Ishikawa (cell line): ENCODE measurements around the gene OR4D1.

Experiments used
- CEBPB ChIP-seq: IDR thresholded peaks from 2 replicates; pipeline ENCODE4 v1.6.1; 2012
- CREB1 ChIP-seq: IDR thresholded peaks from 2 replicates; pipeline ENCODE4 v1.6.1; 2012; ENCODE audit warnings: low read depth
- EGR1 ChIP-seq: IDR thresholded peaks from 2 replicates; pipeline ENCODE4 v1.6.1; 2012
- EP300 ChIP-seq: IDR thresholded peaks from 2 replicates; pipeline ENCODE4 v1.6.1; 2012; ENCODE audit warnings: borderline replicate concordance
- FOXM1 ChIP-seq: IDR thresholded peaks from 2 replicates; pipeline ENCODE4 v1.6.1; 2012; ENCODE audit warnings: low read depth, borderline replicate concordance
- NFIC ChIP-seq: IDR thresholded peaks from 2 replicates; pipeline ENCODE4 v1.6.1; 2012
- RAD21 ChIP-seq: IDR thresholded peaks from 2 replicates; pipeline ENCODE4 v1.6.1; 2012; ENCODE audit warnings: low read depth
- TAF1 ChIP-seq: IDR thresholded peaks from 2 replicates; pipeline ENCODE4 v1.6.1; 2012; ENCODE audit warnings: low read depth, mild to moderate bottlenecking
- TCF12 ChIP-seq: IDR thresholded peaks from 2 replicates; pipeline ENCODE4 v1.6.1; 2012; ENCODE audit warnings: low read depth
- TEAD4 ChIP-seq: IDR thresholded peaks from 2 replicates; pipeline ENCODE4 v1.6.1; 2012
- YY1 ChIP-seq: IDR thresholded peaks from 2 replicates; pipeline ENCODE4 v1.6.1; 2012; ENCODE audit warnings: low read depth
- ZBTB7A ChIP-seq: IDR thresholded peaks from 2 replicates; pipeline ENCODE4 v1.6.1; 2012; ENCODE audit warnings: low read depth
- TF ChIP-seq, protein P1 (sequence below): IDR thresholded peaks from 2 replicates; pipeline ENCODE4 v1.6.1; 2012
- TF ChIP-seq, protein P2 (sequence below): IDR thresholded peaks from 2 replicates; pipeline ENCODE4 v1.6.1; 2012; ENCODE audit warnings: low read depth, mild to moderate bottlenecking
- TF ChIP-seq, protein P3 (sequence below): IDR thresholded peaks from 2 replicates; pipeline ENCODE4 v1.6.1; 2012

OR4D1 gene

DNA sequence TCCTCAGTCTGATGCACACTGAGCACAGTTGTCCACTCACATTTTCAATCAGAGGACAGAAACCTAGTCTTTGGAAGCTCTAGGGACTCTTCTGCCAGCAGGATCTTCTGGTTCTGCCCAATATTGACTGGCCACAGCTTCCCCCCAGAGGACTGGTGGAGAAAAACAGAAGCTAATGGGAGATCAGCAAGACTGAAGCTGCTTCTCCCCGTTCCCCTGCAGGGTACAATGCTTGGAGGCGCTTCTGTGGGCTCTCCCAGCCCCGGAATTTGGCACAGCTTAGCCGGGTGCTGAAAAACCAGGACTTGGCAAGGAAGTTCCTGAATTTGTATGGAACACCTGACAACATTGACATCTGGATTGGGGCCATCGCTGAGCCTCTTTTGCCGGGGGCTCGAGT, 54.7 kb downstream of the OR4D1 start:
- TF ChIP-seq ZBTB7A, result no peak
- no peak for TF ChIP-seq TEAD4
- TF ChIP-seq CEBPB, result no peak
- TF ChIP-seq, protein P1, sequence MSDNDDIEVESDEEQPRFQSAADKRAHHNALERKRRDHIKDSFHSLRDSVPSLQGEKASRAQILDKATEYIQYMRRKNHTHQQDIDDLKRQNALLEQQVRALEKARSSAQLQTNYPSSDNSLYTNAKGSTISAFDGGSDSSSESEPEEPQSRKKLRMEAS, result no peak

DNA sequence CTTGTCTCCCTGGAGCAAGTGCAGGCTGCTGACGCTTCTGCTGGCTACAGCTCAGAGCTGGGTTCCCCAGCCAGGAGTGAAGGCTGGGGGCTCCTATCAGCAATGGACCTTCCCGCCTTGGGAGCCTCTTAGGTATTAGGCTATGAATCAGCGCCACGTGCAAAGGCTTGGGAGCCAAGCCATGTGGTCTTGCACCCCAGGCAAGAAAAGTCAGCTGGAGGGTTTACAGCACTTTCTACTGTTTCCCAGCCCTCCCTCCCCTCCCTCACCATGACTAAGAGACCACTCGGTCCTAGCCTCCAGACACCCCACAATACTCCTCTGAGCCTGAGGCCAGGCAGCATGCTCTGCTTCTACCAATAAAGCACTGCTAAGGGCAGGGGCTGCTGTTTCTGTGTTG, 56.6 kb downstream of the OR4D1 start:
- TF ChIP-seq, protein P2, sequence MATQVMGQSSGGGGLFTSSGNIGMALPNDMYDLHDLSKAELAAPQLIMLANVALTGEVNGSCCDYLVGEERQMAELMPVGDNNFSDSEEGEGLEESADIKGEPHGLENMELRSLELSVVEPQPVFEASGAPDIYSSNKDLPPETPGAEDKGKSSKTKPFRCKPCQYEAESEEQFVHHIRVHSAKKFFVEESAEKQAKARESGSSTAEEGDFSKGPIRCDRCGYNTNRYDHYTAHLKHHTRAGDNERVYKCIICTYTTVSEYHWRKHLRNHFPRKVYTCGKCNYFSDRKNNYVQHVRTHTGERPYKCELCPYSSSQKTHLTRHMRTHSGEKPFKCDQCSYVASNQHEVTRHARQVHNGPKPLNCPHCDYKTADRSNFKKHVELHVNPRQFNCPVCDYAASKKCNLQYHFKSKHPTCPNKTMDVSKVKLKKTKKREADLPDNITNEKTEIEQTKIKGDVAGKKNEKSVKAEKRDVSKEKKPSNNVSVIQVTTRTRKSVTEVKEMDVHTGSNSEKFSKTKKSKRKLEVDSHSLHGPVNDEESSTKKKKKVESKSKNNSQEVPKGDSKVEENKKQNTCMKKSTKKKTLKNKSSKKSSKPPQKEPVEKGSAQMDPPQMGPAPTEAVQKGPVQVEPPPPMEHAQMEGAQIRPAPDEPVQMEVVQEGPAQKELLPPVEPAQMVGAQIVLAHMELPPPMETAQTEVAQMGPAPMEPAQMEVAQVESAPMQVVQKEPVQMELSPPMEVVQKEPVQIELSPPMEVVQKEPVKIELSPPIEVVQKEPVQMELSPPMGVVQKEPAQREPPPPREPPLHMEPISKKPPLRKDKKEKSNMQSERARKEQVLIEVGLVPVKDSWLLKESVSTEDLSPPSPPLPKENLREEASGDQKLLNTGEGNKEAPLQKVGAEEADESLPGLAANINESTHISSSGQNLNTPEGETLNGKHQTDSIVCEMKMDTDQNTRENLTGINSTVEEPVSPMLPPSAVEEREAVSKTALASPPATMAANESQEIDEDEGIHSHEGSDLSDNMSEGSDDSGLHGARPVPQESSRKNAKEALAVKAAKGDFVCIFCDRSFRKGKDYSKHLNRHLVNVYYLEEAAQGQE, result no peak
- TF ChIP-seq EGR1, result no peak
- TF ChIP-seq CREB1, result no peak
- TF ChIP-seq TEAD4, result no peak
- TF ChIP-seq, protein P3, sequence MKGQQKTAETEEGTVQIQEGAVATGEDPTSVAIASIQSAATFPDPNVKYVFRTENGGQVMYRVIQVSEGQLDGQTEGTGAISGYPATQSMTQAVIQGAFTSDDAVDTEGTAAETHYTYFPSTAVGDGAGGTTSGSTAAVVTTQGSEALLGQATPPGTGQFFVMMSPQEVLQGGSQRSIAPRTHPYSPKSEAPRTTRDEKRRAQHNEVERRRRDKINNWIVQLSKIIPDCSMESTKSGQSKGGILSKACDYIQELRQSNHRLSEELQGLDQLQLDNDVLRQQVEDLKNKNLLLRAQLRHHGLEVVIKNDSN, result no peak
- TF ChIP-seq RAD21, result no peak
- TF ChIP-seq, protein P1, result no peak
- TF ChIP-seq TCF12, result no peak
- TF ChIP-seq CEBPB, result no peak
- TF ChIP-seq YY1, result no peak
- TF ChIP-seq NFIC, result no peak
- TF ChIP-seq FOXM1, result no peak
- no peak for TF ChIP-seq EP300
- TF ChIP-seq TAF1, result no peak
- no peak for TF ChIP-seq ZBTB7A

DNA sequence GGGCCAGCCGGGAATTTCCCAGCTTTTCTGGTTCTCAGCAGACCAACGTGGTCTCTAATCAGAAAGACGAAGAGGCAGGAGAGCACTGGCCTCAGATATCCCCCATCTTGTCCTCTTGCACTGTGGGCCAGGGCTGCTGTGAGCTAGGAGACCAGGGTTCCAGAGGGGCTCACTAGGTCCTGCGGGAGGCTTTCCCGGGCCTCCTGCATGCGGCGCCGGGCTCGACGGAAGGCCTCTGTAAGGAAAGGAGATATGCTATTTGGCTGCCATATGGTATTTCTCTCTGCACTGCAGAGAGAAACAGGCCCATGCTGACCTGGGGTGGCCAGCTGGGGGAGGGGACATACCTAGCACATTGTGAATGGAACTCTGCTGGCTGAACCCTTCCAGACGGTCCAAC, 57.8 kb downstream of the OR4D1 start:
- no peak for TF ChIP-seq EP300
- TF ChIP-seq CREB1, result no peak
- TF ChIP-seq, protein P1, result no peak
- no peak for TF ChIP-seq TEAD4
- no peak for TF ChIP-seq NFIC
- no peak for TF ChIP-seq YY1
- TF ChIP-seq CEBPB, result no peak
- TF ChIP-seq, protein P3, result no peak
- TF ChIP-seq FOXM1, result no peak
- no peak for TF ChIP-seq ZBTB7A
- TF ChIP-seq EGR1, result no peak
- TF ChIP-seq, protein P2, result no peak
- no peak for TF ChIP-seq TAF1
- TF ChIP-seq TCF12, result no peak
- TF ChIP-seq RAD21, result no peak

DNA sequence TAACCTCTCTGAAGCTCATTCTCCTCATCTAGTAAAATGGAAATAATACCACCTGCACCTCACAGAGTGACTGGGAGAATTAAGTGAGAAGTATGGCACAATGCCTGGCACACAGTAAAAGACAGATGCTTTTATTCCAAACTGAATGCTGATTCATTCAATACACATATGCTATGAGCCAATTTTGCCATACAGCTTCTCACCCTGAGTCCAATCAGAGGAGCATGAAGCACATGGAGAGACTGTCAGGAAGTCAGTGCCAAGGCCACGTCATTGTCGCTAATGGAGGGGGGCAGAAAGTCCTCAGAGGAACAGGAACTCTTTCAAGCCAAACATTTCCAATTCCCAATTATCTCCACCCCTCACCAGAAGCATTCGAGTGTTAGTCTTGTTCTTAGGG, 59.3 kb downstream of the OR4D1 start:
- TF ChIP-seq TEAD4 (no peak), NFIC (no peak), RAD21 (no peak), ZBTB7A (no peak), TCF12 (no peak), EP300 (no peak), CREB1 (no peak), EGR1 (no peak), FOXM1 (no peak), CEBPB (no peak)
- TF ChIP-seq, protein P3, result no peak
- TF ChIP-seq, protein P1, result no peak

DNA sequence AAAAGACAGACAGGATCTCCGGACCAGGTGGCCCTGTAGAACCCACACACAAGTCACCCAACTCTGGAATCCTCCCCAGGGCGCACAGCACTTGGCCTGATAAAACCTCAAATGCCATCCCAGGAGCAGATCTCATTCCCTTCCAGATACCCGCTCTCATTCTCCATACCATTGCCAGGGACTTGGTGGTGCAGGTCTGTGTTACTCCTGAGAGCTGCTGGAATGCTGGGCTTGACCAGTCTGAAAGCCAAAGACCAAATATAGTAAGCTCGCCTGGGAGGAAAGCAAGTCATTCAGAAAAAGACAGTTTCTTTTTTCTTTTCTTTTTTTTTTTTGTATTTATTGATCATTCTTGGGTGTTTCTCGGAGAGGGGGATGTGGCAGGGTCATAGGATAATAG, 60.2 kb downstream of the OR4D1 start:
- TF ChIP-seq CEBPB (no peak), TAF1 (no peak), FOXM1 (no peak), NFIC (no peak), YY1 (no peak)
- TF ChIP-seq, protein P1, result no peak
- TF ChIP-seq, protein P2, result no peak
